ENCODE data around the gene CLNK.

The CLNK gene

GRCh38 chr4:10684631-10685030 lies at the start of gene CLNK:
Gene CLNK, minus strand, starts transcription at chr4:10684768. Its CDS starts 16,899 bp downstream, at chr4:10667869.
- no peak for DNase-seq

GRCh38 chr4:10733481-10734062 lies 49.0 kb upstream of the CLNK start:
- no peak for DNase-seq

GRCh38 chr4:10732914-10733415 lies 48.4 kb upstream of the CLNK start:
- no peak for DNase-seq

- DNase-seq: no peak
Measured at GRCh38 chr4:10732235-10732913, 47.8 kb upstream of the CLNK start.

GRCh38 chr4:10731690-10732089 lies 47.1 kb upstream of the CLNK start:
- no peak for DNase-seq

- DNase-seq: no peak
Measured at GRCh38 chr4:10731162-10731561, 46.6 kb upstream of the CLNK start.

- DNase-seq: no peak
Measured at GRCh38 chr4:10730590-10730989, 46.0 kb upstream of the CLNK start.

- no peak for DNase-seq
Measured at GRCh38 chr4:10730019-10730418, 45.5 kb upstream of the CLNK start.

- DNase-seq: no peak
Measured at GRCh38 chr4:10729366-10729765, 44.8 kb upstream of the CLNK start.

GRCh38 chr4:10728016-10728415 lies 43.4 kb upstream of the CLNK start:
- no peak for DNase-seq

GRCh38 chr4:10727140-10727880 lies 42.7 kb upstream of the CLNK start:
- no peak for DNase-seq

- DNase-seq: no peak
Measured at GRCh38 chr4:10722957-10723356, 38.4 kb upstream of the CLNK start.

GRCh38 chr4:10721616-10722015 lies 37.0 kb upstream of the CLNK start:
- no peak for DNase-seq

GRCh38 chr4:10716163-10716562 lies 31.6 kb upstream of the CLNK start:
- DNase-seq: no peak

GRCh38 chr4:10715696-10716095 lies 31.1 kb upstream of the CLNK start:
- no peak for DNase-seq

GRCh38 chr4:10715135-10715534 lies 30.6 kb upstream of the CLNK start:
- no peak for DNase-seq

- DNase-seq: no peak
Measured at GRCh38 chr4:10713591-10713990, 29.0 kb upstream of the CLNK start.

- DNase-seq: no peak
Measured at GRCh38 chr4:10706236-10706635, 21.7 kb upstream of the CLNK start.

GRCh38 chr4:10704430-10704810 lies 19.9 kb upstream of the CLNK start:
- no peak for DNase-seq

GRCh38 chr4:10703766-10704429 lies 19.3 kb upstream of the CLNK start:
- DNase-seq: no peak

GRCh38 chr4:10703156-10703555 lies 18.6 kb upstream of the CLNK start:
- DNase-seq: no peak

- DNase-seq: no peak
Measured at GRCh38 chr4:10701702-10702460, 17.3 kb upstream of the CLNK start.

GRCh38 chr4:10701161-10701560 lies 16.6 kb upstream of the CLNK start:
- DNase-seq: no peak

All from activated CD4-positive, alpha-beta T cell treated with anti-CD3 and anti-CD28 coated beads for 4 hours (primary cell).